ENCODE data around the gene C5orf15.
"Not testable (repeated sequence)": the region's sequence is repeated elsewhere in the genome, so short reads cannot be mapped to it uniquely, and the experiment has no call there.

Gene C5orf15

DNA sequence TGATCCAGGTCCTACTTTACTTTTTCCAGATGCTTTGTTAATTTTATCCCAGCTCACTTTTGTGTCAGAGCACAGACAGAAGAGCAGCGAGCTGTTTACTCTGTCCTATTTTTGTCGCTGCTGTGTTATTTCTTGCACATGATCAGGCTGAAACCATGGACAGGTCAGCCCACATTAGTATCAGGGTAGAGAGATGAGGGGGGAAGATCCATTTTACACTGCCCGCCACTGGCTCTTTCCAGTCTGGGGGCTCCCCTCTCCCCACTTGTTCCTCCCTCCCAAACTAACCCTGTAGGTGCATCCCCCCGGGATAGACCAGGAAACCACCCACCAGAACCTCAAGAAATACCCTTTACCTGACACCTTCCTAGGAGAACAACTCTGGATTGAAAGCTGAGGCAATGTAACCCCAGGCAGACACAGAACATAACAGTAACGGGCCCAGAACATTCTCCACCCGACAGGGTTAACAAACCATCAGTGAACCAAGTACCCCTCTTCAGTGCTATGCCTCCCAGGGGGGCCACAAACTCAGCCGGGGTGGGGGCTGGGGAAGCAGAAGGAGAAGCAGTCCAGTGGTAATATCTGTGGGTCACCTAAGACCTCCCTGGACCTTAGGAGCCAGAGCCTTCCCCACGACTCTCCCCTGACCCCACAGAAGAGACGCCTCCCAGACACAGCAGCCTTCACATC, 26.0 kb upstream of the C5orf15 start:
- no peak for DNase-seq (ENCODE audit: low spot score)

GRCh38 chr5:133993185-133993936, 24.9 kb upstream of the C5orf15 start:
- DNase-seq (ENCODE audit: low spot score), result no peak

- DNase-seq (ENCODE audit: low spot score), result no peak
Measured at GRCh38 chr5:133992429-133993155, 24.2 kb upstream of the C5orf15 start.

- DNase-seq (ENCODE audit: low spot score), result no peak
Measured at GRCh38 chr5:133991171-133991910, 22.9 kb upstream of the C5orf15 start.

GRCh38 chr5:133990396-133990795, 22.0 kb upstream of the C5orf15 start:
- no peak for DNase-seq (ENCODE audit: low spot score)

DNA sequence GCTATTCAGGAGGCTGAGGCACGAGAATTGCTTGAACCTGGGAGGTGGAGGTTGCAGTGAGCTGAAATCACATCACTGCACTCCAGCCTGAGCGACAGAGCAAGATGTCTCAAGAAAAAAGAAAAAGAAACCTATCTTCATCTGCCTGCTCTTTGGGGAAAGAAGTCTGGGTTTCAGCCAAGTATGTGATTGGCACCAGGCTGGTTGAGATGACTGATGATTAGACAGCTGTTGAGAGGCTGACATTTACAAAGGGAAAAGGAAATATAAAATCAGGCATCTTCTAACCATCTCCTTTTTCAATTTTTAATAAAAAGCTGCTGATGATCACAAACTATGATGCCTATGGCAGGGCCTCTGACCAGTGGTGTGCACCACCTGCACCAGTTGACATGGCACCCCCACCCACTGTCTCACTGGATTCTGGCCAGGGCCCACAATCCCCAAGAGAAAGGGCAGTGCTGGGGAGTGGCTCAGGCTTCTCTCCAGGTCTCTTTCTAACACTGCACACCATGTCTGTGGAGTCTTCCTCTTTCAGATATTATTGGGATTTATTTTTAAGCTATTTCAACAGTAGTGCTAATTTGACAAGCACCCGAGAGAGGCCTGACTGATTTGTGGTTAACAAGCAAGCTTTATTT, 17.2 kb upstream of the C5orf15 start:
- DNase-seq (ENCODE audit: low spot score), result no peak

- DNase-seq (ENCODE audit: low spot score), result no peak
Measured at GRCh38 chr5:133983674-133984073, 15.2 kb upstream of the C5orf15 start.

- no peak for DNase-seq (ENCODE audit: low spot score)
Measured at GRCh38 chr5:133981714-133982113, 13.3 kb upstream of the C5orf15 start.

DNA sequence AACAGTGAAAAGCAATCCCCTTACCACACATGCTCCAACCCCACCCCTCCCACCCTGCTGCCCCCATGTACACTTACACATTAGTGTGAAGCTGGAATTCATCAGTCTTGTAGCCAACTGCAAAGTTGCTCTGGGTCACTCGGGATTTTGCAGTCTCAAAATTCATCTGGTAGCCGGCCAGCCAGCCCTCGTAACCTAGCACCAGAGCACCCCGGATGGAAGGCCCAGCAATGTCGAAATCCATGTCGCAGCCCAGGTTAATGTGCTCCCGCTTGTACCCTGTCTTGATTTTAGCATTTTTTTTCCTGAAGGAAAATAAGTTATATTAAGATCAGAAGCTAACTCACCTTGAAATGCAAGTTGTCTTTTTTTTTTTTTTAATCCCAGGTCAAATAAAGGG, 12.2 kb upstream of the C5orf15 start:
- DNase-seq (ENCODE audit: low spot score), result no peak

- no peak for DNase-seq (ENCODE audit: low spot score)
Measured at GRCh38 chr5:133978943-133979342, 10.5 kb upstream of the C5orf15 start.

DNA sequence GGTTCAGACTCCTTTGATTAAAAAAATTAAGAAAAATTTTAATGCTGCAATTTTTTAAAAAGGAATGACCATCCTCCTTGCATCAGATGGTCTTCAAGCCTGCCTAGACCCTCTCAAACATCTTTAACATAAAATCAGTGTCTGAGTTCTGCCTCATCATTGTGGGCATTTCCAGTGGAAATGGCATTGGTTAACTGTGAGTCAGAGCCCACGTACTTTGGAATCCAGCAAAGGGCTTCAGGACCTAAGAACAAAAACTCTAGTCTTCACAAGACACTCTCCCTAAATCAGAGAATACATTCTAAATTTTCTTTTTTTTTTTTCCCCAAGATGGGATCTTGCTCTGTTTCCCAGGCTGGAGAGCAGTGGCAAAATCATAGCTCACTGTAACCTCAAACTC, 9.4 kb upstream of the C5orf15 start:
- DNase-seq (ENCODE audit: low spot score), result no peak

DNA sequence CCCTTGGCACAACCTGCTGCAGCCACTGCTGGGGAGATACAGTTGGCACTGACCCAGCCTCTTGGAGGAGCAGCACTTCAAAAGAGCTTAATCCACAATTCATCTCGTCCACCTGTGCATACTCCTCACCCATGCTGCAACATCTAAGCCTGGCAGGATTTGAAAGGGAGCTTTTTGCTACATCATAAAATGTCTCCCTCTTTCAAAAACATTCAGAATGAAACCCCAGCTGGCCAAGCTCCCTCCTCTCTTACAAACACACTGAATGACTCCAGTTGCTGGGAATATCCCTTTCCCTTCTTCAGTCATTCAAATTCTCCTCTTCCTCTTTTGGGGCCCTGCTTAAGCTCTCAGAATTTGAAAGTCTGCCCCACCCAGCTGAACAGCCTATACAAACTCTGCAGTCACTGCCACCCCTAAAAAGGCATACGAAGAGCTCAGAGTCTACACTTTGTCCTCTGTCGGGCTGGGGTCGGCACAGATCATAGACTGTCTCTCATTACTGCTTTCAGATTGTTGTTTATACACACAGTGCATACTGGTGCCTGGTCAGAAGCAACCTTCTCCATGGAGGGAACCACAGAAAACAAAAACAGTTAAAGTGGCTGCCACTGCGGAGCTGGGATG, 8.8 kb upstream of the C5orf15 start:
- DNase-seq (ENCODE audit: low spot score), result no peak

DNA sequence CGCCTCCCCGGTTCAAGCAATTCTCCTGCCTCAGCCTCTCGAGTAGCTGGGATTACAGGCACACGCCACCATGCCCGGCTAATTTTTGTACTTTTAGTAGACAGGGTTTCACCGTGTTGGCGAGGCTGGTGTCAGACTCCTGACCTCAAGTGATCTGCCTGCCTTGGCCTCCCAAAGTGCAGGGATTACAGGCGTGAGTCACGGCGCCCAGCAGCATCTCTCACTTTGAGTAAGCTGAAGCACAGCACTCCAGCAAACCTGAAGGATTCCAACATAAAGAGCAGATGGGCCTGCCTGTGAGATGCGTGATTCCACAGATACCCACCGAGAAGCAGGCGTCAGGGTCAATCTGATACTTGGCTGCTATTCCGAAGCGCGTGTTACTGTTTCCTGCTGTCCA, 7.1 kb upstream of the C5orf15 start:
- DNase-seq (ENCODE audit: low spot score), result not testable (repeated sequence)

GRCh38 chr5:133974142-133974541, 5.7 kb upstream of the C5orf15 start:
- DNase-seq (ENCODE audit: low spot score), result no peak

GRCh38 chr5:133970325-133970909, 2.0 kb upstream of the C5orf15 start:
- no peak for DNase-seq (ENCODE audit: low spot score)

- DNase-seq (ENCODE audit: low spot score), result no peak
Measured at GRCh38 chr5:133969654-133970324, 1.4 kb upstream of the C5orf15 start.

- no peak for DNase-seq (ENCODE audit: low spot score)
Measured at GRCh38 chr5:133967698-133968203, 674 bp downstream of the C5orf15 start.

- DNase-seq (ENCODE audit: low spot score), result no peak
Measured at GRCh38 chr5:133967124-133967523, 1.3 kb downstream of the C5orf15 start.

DNA sequence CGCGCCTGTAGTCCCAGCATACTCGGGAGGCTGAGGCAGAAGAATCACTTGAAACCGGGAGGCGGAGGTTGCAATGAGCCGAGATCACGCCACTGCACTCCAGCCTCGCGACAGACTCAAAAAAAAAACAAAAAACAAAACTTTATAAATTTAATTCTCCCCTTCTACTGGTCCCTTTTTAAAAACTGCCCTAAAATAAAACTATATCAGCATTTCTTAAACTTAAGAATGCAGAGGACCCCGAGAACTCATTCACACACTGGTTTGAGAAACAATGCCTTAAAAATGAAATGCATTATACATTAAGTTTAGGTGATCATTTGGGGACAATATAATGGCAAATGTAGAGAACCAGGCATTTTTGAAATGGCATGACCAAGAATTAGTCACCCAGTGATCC, 2.3 kb downstream of the C5orf15 start:
- no peak for DNase-seq (ENCODE audit: low spot score)

GRCh38 chr5:133963493-133964128, 4.8 kb downstream of the C5orf15 start:
- no peak for DNase-seq (ENCODE audit: low spot score)
